ENCODE data around the gene LRRC14B. TPM values are rescaled to one million over a fixed set of nuclear protein-coding genes. Genes with fewer than 3 reads are reported as not detected.
"Not testable (repeated sequence)": the region's sequence is repeated elsewhere in the genome, so short reads cannot be mapped to it uniquely, and the experiment has no call there.

The LRRC14B gene
- total RNA-seq, 2 donors from 2014 or later = not detected

DNA sequence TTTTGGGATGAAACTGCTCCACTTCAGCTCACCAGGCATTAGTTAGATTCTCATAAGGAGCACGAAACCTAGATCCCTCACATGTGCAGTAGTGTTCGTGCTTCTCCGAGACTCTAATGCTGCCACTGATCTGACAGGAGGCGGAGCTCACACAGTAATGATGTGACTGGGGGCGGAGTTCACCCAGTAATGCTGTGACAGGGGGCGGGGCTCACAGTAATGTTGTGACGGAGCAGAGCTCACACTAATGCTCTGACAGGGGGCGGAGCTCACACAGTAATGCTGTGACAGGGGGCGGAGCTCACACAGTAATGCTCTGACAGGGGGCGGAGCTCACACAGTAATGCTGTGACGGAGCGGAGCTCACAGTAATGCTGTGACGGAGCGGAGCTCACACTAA is 27.1 kb upstream of the LRRC14B start:
- Histone ChIP-seq H3K9me3 (no peaks in the 10 kb centered on the region), H3K4me1 (no peaks in the 10 kb centered on the region), H3K36me3 (replicated peaks in 1 of 2; ENCODE audit: insufficient read depth in 1 of 2, low read depth in 2 of 2) (no peaks in the 10 kb centered on the region), H3K27ac (no peak overlapping the region), H3K27me3 (no peaks in the 10 kb centered on the region), H3K4me3 (no peak overlapping the region)
- ATAC-seq = no peak
- intact Hi-C loops (cut with DNase I) = no loop called here
- 74 to 84% methylated on average over 11 to 13 of the region's 14 CpGs for WGBS, 2 donors
- no peak for TF ChIP-seq POLR2A (IDR thresholded peaks at IDR 0.05)
- TF ChIP-seq, protein P1, sequence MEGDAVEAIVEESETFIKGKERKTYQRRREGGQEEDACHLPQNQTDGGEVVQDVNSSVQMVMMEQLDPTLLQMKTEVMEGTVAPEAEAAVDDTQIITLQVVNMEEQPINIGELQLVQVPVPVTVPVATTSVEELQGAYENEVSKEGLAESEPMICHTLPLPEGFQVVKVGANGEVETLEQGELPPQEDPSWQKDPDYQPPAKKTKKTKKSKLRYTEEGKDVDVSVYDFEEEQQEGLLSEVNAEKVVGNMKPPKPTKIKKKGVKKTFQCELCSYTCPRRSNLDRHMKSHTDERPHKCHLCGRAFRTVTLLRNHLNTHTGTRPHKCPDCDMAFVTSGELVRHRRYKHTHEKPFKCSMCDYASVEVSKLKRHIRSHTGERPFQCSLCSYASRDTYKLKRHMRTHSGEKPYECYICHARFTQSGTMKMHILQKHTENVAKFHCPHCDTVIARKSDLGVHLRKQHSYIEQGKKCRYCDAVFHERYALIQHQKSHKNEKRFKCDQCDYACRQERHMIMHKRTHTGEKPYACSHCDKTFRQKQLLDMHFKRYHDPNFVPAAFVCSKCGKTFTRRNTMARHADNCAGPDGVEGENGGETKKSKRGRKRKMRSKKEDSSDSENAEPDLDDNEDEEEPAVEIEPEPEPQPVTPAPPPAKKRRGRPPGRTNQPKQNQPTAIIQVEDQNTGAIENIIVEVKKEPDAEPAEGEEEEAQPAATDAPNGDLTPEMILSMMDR (IDR thresholded peaks at IDR 0.05) = no peak
- no peak for DNase-seq

DNA sequence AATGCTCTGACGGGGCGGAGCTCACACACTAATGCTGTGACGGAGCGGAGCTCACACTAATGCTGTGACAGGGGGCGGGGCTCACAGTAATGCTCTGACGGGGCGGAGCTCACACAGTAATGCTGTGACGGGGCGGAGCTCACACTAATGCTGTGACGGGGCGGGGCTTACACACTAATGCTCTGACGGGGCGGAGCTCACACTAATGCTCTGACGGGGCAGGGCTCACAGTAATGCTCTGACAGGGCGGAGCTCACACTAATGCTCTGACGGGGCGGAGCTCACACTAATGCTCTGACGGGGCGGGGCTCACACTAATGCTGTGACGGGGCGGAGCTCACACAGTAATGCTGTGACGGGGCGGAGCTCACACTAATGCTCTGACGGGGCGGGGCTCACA is 26.5 kb upstream of the LRRC14B start:
- DNase-seq; H3K36me3 ChIP-seq (replicated peaks in 1 of 2; ENCODE audit: insufficient read depth in 1 of 2, low read depth in 2 of 2); H3K27me3 ChIP-seq; H3K9me3 ChIP-seq; H3K27ac ChIP-seq; H3K4me1 ChIP-seq; H3K4me3 ChIP-seq; intact Hi-C loops (cut with DNase I); ATAC-seq: not testable (repeated sequence)
- 87 to 98% methylated on average over 5 to 14 of the region's 25 CpGs for WGBS, 2 donors

DNA sequence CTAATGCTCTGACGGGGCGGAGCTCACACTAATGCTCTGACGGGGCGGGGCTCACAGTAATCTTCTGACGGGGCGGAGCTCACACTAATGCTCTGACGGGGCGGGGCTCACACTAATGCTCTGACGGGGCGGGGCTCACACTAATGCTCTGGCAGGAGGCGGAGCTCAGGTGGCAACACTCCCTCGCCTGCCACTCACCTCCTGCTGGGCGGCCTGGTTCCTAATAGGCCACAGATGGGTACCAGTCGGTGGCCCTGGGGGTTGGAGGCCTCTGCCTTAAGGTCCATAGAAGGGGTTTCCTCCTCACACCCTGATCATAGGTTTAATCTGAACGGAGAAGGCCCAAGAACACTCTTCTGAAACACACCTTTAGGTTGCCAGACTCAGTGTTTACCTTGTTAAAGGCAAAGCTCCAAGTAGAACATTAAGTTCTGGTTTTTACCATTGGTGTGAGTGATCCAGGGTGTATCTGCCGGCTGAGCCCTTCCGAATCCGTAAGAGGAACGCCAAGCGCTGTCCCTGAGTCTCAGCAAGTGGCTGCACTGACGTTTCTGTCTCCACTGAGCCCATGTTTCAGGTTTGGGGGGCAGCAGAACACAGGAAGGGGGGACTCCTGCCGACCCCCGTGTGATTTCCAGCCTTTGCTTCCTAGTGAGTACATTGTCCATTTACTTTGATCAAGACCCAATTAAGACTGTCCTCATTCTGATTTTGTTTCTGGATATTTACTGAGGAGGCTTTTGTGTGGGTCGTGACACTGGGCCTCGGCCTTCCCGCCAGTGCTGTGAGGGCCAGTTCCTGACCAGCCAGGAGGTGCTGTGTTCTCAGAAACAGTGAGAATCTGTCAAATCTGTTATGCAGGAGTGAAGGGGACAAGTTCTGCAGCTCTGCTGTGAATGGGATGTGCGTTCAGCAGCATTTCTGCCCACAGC is 24.6 kb upstream of the LRRC14B start:
- no peak for ATAC-seq
- intact Hi-C loops (cut with DNase I) = no loop called here
- Histone ChIP-seq H3K27ac (no peak overlapping the region), H3K4me1 (no peaks in the 10 kb centered on the region), H3K9me3 (no peaks in the 10 kb centered on the region), H3K4me3 (no peak overlapping the region), H3K36me3 (replicated peaks in 1 of 2; ENCODE audit: insufficient read depth in 1 of 2, low read depth in 2 of 2) (no peaks in the 10 kb centered on the region), H3K27me3 (no peaks in the 10 kb centered on the region)
- no peak for TF ChIP-seq POLR2A (IDR thresholded peaks at IDR 0.05)
- DNase-seq = no peak
- WGBS, 2 donors = 84% methylated on average over 13 to 24 of the region's 27 CpGs

DNA sequence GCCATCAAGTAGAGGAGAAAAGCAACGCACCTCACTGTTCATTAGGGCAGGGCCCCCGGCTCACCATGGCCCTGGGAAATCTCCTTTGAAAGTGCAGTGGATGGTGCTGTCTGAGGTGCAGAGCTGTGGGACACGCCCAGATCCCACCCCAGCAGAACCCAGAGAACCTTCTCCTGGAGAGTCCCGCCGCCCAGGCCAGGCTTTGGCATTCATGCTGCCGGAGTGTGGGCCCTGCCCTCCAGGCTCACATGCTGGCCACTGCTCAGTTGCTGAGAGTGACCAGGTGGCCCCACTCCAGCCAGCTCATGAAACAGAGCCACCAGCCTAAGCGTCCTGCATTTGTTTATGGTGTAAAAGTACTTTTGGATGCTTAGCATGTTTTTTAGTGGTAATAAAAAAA is 23.8 kb upstream of the LRRC14B start:
- H3K4me3 ChIP-seq = no peak overlapping the region
- H3K9me3 ChIP-seq = no peaks in the 10 kb centered on the region
- WGBS, 2 donors = 79 to 89% methylated on average over 3 to 7 of the region's 7 CpGs
- H3K27me3 ChIP-seq = no peaks in the 10 kb centered on the region
- H3K27ac ChIP-seq = no peak overlapping the region
- no peaks in the 10 kb centered on the region for H3K4me1 ChIP-seq
- intact Hi-C loops (cut with DNase I) = no loop called here
- TF ChIP-seq POLR2A (IDR thresholded peaks at IDR 0.05) = no peak
- TF ChIP-seq, protein P1 (IDR thresholded peaks at IDR 0.05) = no peak
- no peak for ATAC-seq
- no peak for DNase-seq
- H3K36me3 ChIP-seq (replicated peaks in 1 of 2; ENCODE audit: insufficient read depth in 1 of 2, low read depth in 2 of 2) = no peaks in the 10 kb centered on the region

DNA sequence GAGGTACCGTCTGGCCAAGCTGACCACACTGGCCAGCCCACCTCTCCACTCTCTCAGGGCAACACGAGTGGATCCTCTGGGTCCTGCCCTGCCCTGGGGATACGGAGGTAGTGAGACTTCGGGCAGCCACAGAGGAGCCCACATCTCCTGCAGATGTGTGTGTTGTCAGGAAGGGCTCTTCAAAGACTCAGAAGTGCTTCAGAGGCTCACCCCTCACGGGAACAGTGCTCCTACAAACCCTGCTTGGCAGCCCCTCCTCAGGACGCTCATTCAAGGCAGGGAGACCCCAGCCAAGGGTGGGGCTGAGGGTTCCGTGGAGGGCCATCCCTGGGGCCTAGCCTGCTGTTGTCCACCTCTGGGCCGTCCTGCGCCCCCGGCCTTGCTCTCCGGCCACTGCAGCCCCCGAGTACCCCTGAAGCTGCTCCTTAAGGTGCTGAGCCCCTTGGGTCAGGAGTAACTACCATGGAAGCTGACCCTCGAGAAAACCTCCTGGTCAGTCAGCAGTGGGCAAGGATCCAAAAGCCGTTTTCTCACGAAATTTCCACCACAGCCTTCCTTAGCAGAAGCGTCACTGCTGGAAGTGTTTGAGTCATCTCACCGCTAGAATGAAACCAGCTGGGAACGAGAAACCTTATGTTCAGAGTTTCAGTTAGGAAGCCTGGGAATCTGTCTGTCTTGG is 23.2 kb upstream of the LRRC14B start:
- intact Hi-C loops (cut with DNase I) = no loop called here
- Histone ChIP-seq H3K4me3 (no peak overlapping the region), H3K9me3 (no peaks in the 10 kb centered on the region), H3K36me3 (replicated peaks in 1 of 2; ENCODE audit: insufficient read depth in 1 of 2, low read depth in 2 of 2) (no peaks in the 10 kb centered on the region), H3K27me3 (no peaks in the 10 kb centered on the region), H3K27ac (no peak overlapping the region), H3K4me1 (no peaks in the 10 kb centered on the region)
- no peak for TF ChIP-seq POLR2A (IDR thresholded peaks at IDR 0.05)
- TF ChIP-seq, protein P1 (IDR thresholded peaks at IDR 0.05) = no peak
- DNase-seq = no peak
- 62 to 82% methylated on average over 14 to 18 of the region's 18 CpGs for WGBS, 2 donors
- no peak for ATAC-seq

All from body of pancreas (tissue), 4 donors.